ENCODE data around the gene DCAF15.
A peak's percentile ranks its signal among the peaks of the same experiment; 100 is the strongest.

DCAF15 gene

GRCh38 chr19:13995878-13996765, 43.8 kb downstream of the DCAF15 start:
- no peak for DNase-seq

- DNase-seq = no peak
Observed at GRCh38 chr19:13996928-13997630, 44.8 kb downstream of the DCAF15 start.

GRCh38 chr19:13997631-13997962, 45.3 kb downstream of the DCAF15 start:
- DNase-seq = no peak

DNA sequence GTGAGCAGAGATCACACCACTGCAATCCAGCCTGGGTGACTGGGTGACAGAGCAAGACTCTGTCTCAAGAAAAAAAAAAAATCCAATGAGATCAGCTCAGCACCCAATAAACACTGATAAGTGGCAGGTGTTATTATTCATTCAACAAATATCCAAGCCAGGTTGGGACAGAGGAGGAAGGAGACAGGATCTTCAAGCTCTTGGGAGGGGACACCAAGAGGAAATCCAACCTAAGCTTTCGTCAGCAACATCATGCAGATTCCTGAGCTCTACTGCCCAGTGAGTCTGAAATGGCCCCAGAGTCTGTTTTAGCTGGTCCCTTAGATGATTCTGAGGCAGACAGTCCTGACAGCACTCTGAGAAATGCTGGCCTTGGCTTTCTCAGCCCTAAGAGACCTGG, 46.1 kb downstream of the DCAF15 start:
- no peak for DNase-seq

DNA sequence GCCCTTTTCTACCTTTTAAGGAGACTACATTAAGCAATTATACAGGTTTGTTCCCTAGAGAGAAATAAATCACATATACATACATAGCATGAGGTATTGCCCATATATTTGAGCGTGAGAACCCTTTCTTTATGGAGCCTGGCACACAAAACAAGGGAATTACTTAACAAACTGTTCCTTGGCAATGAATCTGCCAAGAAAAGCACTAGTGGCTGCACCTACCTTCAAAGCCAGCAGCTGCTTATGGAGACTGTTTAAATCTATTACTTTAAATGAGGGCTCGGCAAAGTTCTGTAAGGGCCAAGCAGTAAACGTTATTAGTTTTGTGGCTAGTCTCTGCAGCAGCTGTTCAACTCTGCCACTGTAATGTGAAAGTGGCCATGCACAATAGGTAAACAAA, 46.8 kb downstream of the DCAF15 start:
- no peak for DNase-seq

DNA sequence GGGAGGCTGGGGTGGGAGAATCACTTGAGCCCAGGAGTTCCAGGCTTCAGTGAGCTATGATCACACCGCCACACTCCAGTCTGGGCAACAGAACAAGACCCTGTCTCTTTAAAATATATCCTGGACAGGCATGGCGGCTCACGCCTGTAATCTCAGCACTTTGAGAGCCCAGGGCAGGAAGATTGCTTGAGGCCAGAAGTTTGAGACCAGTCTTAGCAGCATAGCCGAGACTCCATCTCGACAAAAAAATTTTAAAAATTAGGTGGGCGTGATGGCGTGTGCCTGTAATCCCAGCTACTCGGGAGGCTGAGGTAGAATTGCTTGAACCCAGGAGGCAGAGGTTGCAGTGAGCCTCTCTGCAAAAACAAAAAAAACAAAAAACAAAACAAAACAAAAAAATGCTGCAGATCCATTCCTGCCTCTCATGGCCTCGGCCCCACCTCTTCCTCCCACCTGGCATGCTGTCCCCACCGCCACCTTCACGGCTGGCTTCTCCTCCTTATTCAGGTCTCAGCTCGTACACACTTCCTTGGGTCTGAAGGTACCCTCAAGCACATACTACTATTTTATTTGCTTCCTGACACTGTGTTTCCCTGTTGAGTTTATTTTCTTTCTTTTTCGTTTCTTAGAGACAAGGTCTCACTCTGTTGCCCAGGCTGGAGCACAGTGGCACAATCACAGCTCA, 48.5 kb downstream of the DCAF15 start:
- DNase-seq = no peak

- DNase-seq = no peak
Observed at GRCh38 chr19:14002571-14003250, 50.4 kb downstream of the DCAF15 start.

GRCh38 chr19:14003251-14004055, 51.1 kb downstream of the DCAF15 start:
- DNase-seq = no peak

- no peak for DNase-seq
Observed at GRCh38 chr19:14004619-14005348, 52.5 kb downstream of the DCAF15 start.

- DNase-seq = peak; percentile 91 to 94
Observed at GRCh38 chr19:14005349-14006084, 53.2 kb downstream of the DCAF15 start.

DNA sequence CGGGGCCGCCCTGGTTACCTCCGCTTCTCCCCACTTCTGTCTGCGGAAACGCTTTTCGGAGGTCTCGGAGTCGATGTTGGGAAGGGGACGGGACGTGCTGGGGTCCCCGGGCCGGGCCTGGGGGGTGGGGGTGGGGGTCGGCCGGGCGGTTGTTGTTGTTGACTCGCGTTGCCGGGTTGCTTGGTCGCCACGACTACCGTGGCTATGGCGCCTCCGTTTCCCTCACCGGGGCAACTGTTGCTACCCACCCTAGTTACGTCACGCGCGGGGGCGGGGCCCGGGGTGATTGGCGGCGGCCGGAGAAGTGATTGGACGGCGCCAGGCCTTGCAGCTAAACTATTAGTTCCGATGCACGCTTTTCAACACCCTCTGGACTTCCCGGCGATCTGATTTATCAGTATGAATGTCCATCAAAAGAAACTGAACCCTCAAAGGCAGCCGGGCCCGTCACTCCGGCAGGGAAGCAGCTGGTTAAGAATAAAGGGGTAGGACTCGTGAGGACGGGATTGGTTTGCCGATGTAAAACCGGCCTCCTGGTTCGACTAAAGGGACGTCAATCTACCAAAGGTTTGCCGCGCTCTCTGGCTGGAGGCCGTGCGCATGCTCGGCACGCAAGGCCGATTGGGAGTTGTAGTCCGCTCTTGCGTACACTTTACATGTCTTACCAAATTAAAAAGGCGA, 53.9 kb downstream of the DCAF15 start, which contains the start of gene RFX1:
Gene RFX1 (minus strand): TSS at position 236 of the 681 bp plus-strand sequence. CDS start 12,477 bp downstream, outside the sequence.
- peak; percentile 100 for DNase-seq

GRCh38 chr19:14006766-14007562, 54.7 kb downstream of the DCAF15 start:
- peak in 1 of 2 donors; percentile 84 for DNase-seq

Data from stimulated activated CD4-positive, alpha-beta T cell treated with anti-CD3 and anti-CD28 coated beads, Interleukin-2, amount 100 ng/mL, for 24 hours (primary cell).